ENCODE data around the gene NAPSA. TPM values are rescaled to one million over a fixed set of nuclear protein-coding genes. Genes with fewer than 3 reads are reported as not detected.

The NAPSA gene
- polyA plus RNA-seq, 1 donor from 2014 or later: not detected

DNA sequence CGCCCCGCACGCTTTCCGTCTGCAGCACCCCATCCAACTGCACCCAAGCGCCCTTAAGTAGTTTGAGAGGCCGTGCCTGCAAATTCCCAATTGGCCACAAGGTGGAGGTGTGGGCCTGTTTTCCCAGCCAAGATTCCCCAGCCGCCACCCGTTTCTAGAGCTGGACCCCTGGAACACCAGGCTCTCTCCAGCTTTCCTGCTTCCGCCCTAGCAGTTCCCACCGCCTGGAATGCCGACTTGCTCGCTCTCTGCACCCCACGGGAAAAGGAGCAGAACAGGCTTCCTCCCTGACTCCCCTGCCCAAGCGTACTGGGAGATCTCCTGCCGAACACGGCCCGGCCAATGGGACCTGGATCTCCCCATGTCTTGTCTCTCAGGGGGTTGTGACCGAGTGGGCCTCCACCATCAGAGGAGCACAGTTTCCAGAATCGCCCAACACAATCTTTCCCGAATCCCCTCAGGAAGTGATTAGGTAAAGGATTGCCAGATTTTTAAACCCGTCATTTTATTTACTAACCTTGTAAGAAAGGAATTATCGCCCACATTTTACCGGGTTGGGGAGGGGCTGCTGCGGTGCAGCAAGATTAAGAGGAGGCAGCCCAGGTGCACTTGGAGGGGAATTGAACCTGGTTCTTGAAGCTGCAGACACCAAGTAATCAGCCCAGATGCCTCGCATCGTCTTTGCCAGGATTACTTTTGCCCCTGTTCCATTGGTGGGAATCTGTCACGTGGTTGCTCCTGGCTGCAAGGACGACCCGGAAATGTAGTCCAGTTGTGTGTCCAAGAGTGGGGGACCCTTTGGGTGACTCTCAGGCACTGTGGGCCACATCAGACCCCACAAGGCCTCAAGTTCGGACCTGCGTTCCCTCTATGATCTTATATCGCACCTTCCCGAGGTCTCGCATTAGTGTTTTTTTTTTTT lies 3.5 kb upstream of the NAPSA start:
- H3K9ac ChIP-seq (ENCODE audit: low read length): peak overlapping the region; percentile 55
- no peaks in the 10 kb centered on the region for H3K27me3 ChIP-seq (ENCODE audit: insufficient read depth, low read depth, low read length)
- peak overlapping the region; percentile 62 for H2AFZ ChIP-seq (ENCODE audit: low read depth, low read length)
- peak overlapping the region; percentile 63 for H3K4me3 ChIP-seq (ENCODE audit: low read length)
- no peak overlapping the region for H3K27ac ChIP-seq (ENCODE audit: low read length)
- no peaks in the 10 kb centered on the region for H3K9me3 ChIP-seq (ENCODE audit: low read length)
- H3K4me2 ChIP-seq (ENCODE audit: low read length): peak overlapping the region; percentile 62
- H3K36me3 ChIP-seq (ENCODE audit: insufficient read depth, low read length): no peaks in the 10 kb centered on the region
- H3K79me2 ChIP-seq (replicated peaks; ENCODE audit: insufficient read depth, low read length): no peaks in the 10 kb centered on the region
- H4K20me1 ChIP-seq (ENCODE audit: insufficient read depth): no peaks in the 10 kb centered on the region
- TF ChIP-seq, protein P1, sequence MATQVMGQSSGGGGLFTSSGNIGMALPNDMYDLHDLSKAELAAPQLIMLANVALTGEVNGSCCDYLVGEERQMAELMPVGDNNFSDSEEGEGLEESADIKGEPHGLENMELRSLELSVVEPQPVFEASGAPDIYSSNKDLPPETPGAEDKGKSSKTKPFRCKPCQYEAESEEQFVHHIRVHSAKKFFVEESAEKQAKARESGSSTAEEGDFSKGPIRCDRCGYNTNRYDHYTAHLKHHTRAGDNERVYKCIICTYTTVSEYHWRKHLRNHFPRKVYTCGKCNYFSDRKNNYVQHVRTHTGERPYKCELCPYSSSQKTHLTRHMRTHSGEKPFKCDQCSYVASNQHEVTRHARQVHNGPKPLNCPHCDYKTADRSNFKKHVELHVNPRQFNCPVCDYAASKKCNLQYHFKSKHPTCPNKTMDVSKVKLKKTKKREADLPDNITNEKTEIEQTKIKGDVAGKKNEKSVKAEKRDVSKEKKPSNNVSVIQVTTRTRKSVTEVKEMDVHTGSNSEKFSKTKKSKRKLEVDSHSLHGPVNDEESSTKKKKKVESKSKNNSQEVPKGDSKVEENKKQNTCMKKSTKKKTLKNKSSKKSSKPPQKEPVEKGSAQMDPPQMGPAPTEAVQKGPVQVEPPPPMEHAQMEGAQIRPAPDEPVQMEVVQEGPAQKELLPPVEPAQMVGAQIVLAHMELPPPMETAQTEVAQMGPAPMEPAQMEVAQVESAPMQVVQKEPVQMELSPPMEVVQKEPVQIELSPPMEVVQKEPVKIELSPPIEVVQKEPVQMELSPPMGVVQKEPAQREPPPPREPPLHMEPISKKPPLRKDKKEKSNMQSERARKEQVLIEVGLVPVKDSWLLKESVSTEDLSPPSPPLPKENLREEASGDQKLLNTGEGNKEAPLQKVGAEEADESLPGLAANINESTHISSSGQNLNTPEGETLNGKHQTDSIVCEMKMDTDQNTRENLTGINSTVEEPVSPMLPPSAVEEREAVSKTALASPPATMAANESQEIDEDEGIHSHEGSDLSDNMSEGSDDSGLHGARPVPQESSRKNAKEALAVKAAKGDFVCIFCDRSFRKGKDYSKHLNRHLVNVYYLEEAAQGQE (IDR thresholded peaks at IDR 0.05; ENCODE audit: borderline replicate concordance): peak; percentile 97
- TF ChIP-seq EP300 (conservative IDR thresholded peaks at IDR 0.05; ENCODE audit: poor library complexity, severe bottlenecking) (peak; percentile 14), POLR2AphosphoS5 (IDR thresholded peaks at IDR 0.05) (no peak), RAD21 (conservative IDR thresholded peaks at IDR 0.05) (peak; percentile 91), MXI1 (conservative IDR thresholded peaks at IDR 0.05; ENCODE audit: poor library complexity, severe bottlenecking) (peak; percentile 24), TAF1 (IDR thresholded peaks at IDR 0.05; ENCODE audit: low read depth) (no peak), SMC3 (conservative IDR thresholded peaks at IDR 0.05; ENCODE audit: poor library complexity) (peak; percentile 95), EZH2 (IDR thresholded peaks at IDR 0.05; ENCODE audit: borderline replicate concordance, insufficient read depth, low read length, poor library complexity, severe bottlenecking) (no peak)
- TF ChIP-seq, protein P2, sequence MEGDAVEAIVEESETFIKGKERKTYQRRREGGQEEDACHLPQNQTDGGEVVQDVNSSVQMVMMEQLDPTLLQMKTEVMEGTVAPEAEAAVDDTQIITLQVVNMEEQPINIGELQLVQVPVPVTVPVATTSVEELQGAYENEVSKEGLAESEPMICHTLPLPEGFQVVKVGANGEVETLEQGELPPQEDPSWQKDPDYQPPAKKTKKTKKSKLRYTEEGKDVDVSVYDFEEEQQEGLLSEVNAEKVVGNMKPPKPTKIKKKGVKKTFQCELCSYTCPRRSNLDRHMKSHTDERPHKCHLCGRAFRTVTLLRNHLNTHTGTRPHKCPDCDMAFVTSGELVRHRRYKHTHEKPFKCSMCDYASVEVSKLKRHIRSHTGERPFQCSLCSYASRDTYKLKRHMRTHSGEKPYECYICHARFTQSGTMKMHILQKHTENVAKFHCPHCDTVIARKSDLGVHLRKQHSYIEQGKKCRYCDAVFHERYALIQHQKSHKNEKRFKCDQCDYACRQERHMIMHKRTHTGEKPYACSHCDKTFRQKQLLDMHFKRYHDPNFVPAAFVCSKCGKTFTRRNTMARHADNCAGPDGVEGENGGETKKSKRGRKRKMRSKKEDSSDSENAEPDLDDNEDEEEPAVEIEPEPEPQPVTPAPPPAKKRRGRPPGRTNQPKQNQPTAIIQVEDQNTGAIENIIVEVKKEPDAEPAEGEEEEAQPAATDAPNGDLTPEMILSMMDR (IDR thresholded peaks at IDR 0.05; ENCODE audit: poor library complexity, severe bottlenecking): peak; percentile 94
- no peaks in the 10 kb centered on the region for H3K9me2 ChIP-seq (ENCODE audit: insufficient read depth, low read length)
- no peaks in the 10 kb centered on the region for H3F3A ChIP-seq (ENCODE audit: insufficient read depth, low read length, poor library complexity, severe bottlenecking)

DNA sequence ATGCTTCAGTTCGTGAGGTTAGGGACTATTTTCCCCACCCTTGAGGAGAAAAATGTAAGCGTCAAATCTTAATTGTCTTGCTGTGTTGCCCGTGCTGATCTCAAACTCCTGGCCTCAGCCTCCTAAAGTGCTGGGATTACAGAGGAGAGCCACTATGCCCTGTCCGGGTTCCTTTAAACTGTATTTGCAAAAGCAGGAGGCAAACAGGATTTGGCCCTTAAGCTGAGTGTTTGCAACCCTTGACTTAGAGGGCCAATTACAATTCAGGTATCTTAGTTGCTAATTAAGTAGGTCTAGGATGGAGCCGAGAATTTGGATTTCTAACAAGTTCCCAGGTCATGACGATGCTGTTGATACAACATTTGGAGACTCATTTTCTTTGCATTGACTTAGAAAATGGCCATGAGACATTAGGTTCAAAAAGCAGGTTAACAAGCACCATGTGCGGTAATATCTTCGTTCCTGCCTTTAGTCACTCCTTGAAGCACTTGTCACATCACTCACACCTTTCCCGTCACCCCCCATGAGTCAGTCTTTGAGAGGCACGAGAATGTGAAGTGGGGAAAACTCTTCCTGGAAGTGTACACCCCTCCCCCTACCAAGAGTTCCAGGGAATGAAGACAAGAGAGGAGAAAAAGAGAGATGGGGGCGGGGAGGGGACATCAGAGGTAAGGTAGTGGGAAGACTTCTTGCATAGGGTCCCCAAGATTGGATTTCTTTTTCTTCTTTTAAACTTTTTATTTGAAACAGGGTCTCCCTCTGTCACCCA lies 2.6 kb downstream of the NAPSA start:
- H3K36me3 ChIP-seq (ENCODE audit: insufficient read depth, low read length): no peaks in the 10 kb centered on the region
- H3K79me2 ChIP-seq (replicated peaks; ENCODE audit: insufficient read depth, low read length): no peaks in the 10 kb centered on the region
- H3K9me3 ChIP-seq (ENCODE audit: low read length): no peaks in the 10 kb centered on the region
- no peak overlapping the region for H3K4me2 ChIP-seq (ENCODE audit: low read length)
- no peak overlapping the region for H3K9ac ChIP-seq (ENCODE audit: low read length)
- no peak overlapping the region for H3K27ac ChIP-seq (ENCODE audit: low read length)
- H3K27me3 ChIP-seq (ENCODE audit: insufficient read depth, low read depth, low read length): no peaks in the 10 kb centered on the region
- TF ChIP-seq EP300 (conservative IDR thresholded peaks at IDR 0.05; ENCODE audit: poor library complexity, severe bottlenecking): no peak
- TF ChIP-seq RAD21 (conservative IDR thresholded peaks at IDR 0.05): no peak
- no peak for TF ChIP-seq POLR2AphosphoS5 (IDR thresholded peaks at IDR 0.05)
- no peak for TF ChIP-seq MXI1 (conservative IDR thresholded peaks at IDR 0.05; ENCODE audit: poor library complexity, severe bottlenecking)
- no peak for TF ChIP-seq EZH2 (IDR thresholded peaks at IDR 0.05; ENCODE audit: borderline replicate concordance, insufficient read depth, low read length, poor library complexity, severe bottlenecking)
- TF ChIP-seq SMC3 (conservative IDR thresholded peaks at IDR 0.05; ENCODE audit: poor library complexity): no peak
- TF ChIP-seq, protein P1 (IDR thresholded peaks at IDR 0.05; ENCODE audit: borderline replicate concordance): no peak
- TF ChIP-seq, protein P2 (IDR thresholded peaks at IDR 0.05; ENCODE audit: poor library complexity, severe bottlenecking): no peak
- TF ChIP-seq TAF1 (IDR thresholded peaks at IDR 0.05; ENCODE audit: low read depth): no peak
- H3K4me3 ChIP-seq (ENCODE audit: low read length): no peak overlapping the region
- H2AFZ ChIP-seq (ENCODE audit: low read depth, low read length): no peak overlapping the region
- no peaks in the 10 kb centered on the region for H4K20me1 ChIP-seq (ENCODE audit: insufficient read depth)
- H3K9me2 ChIP-seq (ENCODE audit: insufficient read depth, low read length): no peaks in the 10 kb centered on the region
- H3F3A ChIP-seq (ENCODE audit: insufficient read depth, low read length, poor library complexity, severe bottlenecking): no peaks in the 10 kb centered on the region
